Loucy (cell line): ENCODE data around the gene SERPINA12.

Source experiments
- CTCF ChIP-seq: fragments of 200-600 bp; sonication (generic); conservative IDR thresholded peaks from 2 replicates; pipeline ENCODE4 v1.5.1; 2014; ENCODE audit warnings: mild to moderate bottlenecking, antibody characterized with exemption, low read length
- EZH2phosphoT487 ChIP-seq: fragments of 200-600 bp; IDR thresholded peaks from 2 replicates; pipeline ENCODE4 v1.6.1; 2018; ENCODE audit warnings: antibody characterized with exemption, mild to moderate bottlenecking, moderate library complexity, borderline replicate concordance

- TF ChIP-seq CTCF (no peak), EZH2phosphoT487 (no peak)
Observed at GRCh38 chr14:94446126-94446525, 63.1 kb downstream of the SERPINA12 start.
